Gastroesophageal sphincter (tissue), 4 donors: ENCODE data around the gene MUC5AC. TPM values are rescaled to one million over a fixed set of nuclear protein-coding genes. Genes with fewer than 3 reads are reported as not detected.
"Not testable (repeated sequence)": the region's sequence is repeated elsewhere in the genome, so short reads cannot be mapped to it uniquely, and the experiment has no call there.

Source experiments
- ATAC-seq: fragments of 150-250 bp; one replicate; pipeline ENCODE4 v1.9.1; 2016; ENCODE audit warnings: mild to moderate bottlenecking, moderate library complexity
- H3K27ac ChIP-seq, 4 donors: fragments of 200-600 bp; sonication (generic) in 3 of 4; 1 replicate in 3 of 4; 2 replicates in 1 of 4; pipeline ENCODE4 v1.5.1; 2016 to 2019
- H3K27me3 ChIP-seq: fragments of 200-600 bp; sonication (generic); one replicate; pipeline ENCODE4 v1.5.1; 2019
- H3K36me3 ChIP-seq, 2 donors: fragments of 200-600 bp; sonication (generic); one replicate each; pipeline ENCODE4 v1.5.1; 2019; ENCODE audit warnings: control low read depth in 1 of 2
- H3K4me1 ChIP-seq, 3 donors: fragments of 200-600 bp; sonication (generic); 1 replicate in 2 of 3; 2 replicates in 1 of 3; pipeline ENCODE4 v1.5.1; 2016 to 2019; ENCODE audit warnings: control low read depth in 2 of 3
- H3K4me3 ChIP-seq, 2 donors: fragments of 200-600 bp; sonication (generic); one replicate each; pipeline ENCODE4 v1.5.1; 2019; ENCODE audit warnings: mild to moderate bottlenecking in 1 of 2, moderate library complexity in 1 of 2
- H3K9me3 ChIP-seq, 3 donors: fragments of 200-600 bp; sonication (generic); one replicate each; pipeline ENCODE4 v1.5.1; 2017 to 2019; ENCODE audit warnings: control low read depth in 2 of 3
- EP300 ChIP-seq: sonication (generic); formaldehyde crosslinking; IDR thresholded peaks from one replicate; pipeline ENCODE4 v1.6.1; 2017; ENCODE audit warnings: antibody characterized with exemption, mild to moderate bottlenecking
- POLR2A ChIP-seq, 2 donors: fragments of 450-650 bp; IDR thresholded peaks; one replicate each; pipeline ENCODE4 v1.6.1; 2017; ENCODE audit warnings: antibody characterized with exemption in 2 of 2, mild to moderate bottlenecking in 2 of 2, moderate library complexity in 1 of 2
- POLR2AphosphoS5 ChIP-seq: sonication (generic); formaldehyde crosslinking; IDR thresholded peaks from one replicate; pipeline ENCODE4 v1.6.1; 2017; ENCODE audit warnings: antibody characterized with exemption
- WGBS, 2 donors: methylation state at CpG; one replicate each; pipeline ENCODE4 v1.1.5; 2018; ENCODE audit warnings: low coverage in 1 of 2; 5-methylcytosine and 5-hydroxymethylcytosine counted together
- total RNA-seq, 4 donors: library from RNA; depleted of rRNA; stranded (reverse); fragments of >200 nt; gene quantifications; one replicate each; pipeline ENCODE4 v1.1.0, GENCODE V29; 2016
- TF ChIP-seq, protein P1 (sequence below), 4 experiments: fragments of 200-600 bp in 2 of 4; fragments of 450-650 bp in 2 of 4; sonication (generic) in 1 of 4; IDR thresholded peaks; one replicate each; pipeline ENCODE4 v1.5.1; 2017 to 2019; ENCODE audit warnings: antibody characterized with exemption in 4 of 4, mild to moderate bottlenecking in 2 of 4, moderate library complexity in 2 of 4

The MUC5AC gene
- total RNA-seq, 4 donors from 2014 or later, result 0.02 to 0.31 TPM; not detected in 2

GRCh38 chr11:1211838-1212237 lies 54.1 kb downstream of the MUC5AC start:
- no peaks in the 10 kb centered on the region for H3K27me3 ChIP-seq
- no peak for ATAC-seq
- H3K27ac ChIP-seq, result no peak overlapping the region
- no peaks in the 10 kb centered on the region for H3K4me1 ChIP-seq
- H3K36me3 ChIP-seq, result no peaks in the 10 kb centered on the region
- TF ChIP-seq, protein P1, sequence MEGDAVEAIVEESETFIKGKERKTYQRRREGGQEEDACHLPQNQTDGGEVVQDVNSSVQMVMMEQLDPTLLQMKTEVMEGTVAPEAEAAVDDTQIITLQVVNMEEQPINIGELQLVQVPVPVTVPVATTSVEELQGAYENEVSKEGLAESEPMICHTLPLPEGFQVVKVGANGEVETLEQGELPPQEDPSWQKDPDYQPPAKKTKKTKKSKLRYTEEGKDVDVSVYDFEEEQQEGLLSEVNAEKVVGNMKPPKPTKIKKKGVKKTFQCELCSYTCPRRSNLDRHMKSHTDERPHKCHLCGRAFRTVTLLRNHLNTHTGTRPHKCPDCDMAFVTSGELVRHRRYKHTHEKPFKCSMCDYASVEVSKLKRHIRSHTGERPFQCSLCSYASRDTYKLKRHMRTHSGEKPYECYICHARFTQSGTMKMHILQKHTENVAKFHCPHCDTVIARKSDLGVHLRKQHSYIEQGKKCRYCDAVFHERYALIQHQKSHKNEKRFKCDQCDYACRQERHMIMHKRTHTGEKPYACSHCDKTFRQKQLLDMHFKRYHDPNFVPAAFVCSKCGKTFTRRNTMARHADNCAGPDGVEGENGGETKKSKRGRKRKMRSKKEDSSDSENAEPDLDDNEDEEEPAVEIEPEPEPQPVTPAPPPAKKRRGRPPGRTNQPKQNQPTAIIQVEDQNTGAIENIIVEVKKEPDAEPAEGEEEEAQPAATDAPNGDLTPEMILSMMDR (IDR thresholded peaks at IDR 0.05), result no peak
- TF ChIP-seq POLR2A (IDR thresholded peaks at IDR 0.05) (no peak), EP300 (no peak), POLR2AphosphoS5 (no peak)
- WGBS, 2 donors, result 62 to 77% methylated on average over 2 of the region's 2 CpGs
- no peak overlapping the region for H3K4me3 ChIP-seq
- H3K9me3 ChIP-seq, result peaks cover 0 to 44% (median 0%) of the 10 kb centered on the region in 3 donors

- H3K4me3 ChIP-seq, ATAC-seq, H3K4me1 ChIP-seq, H3K36me3 ChIP-seq, H3K27ac ChIP-seq: not testable (repeated sequence)
- 60 to 100% methylated on average over 1 to 2 of the region's 8 CpGs for WGBS, 2 donors
- Histone ChIP-seq H3K9me3 (peaks cover 0 to 32% (median 0%) of the 10 kb centered on the region in 3 donors), H3K27me3 (peaks cover 28% of the 10 kb centered on the region)
These were observed 58.1 kb downstream of the MUC5AC start for GRCh38 chr11:1215826-1216225.

DNA sequence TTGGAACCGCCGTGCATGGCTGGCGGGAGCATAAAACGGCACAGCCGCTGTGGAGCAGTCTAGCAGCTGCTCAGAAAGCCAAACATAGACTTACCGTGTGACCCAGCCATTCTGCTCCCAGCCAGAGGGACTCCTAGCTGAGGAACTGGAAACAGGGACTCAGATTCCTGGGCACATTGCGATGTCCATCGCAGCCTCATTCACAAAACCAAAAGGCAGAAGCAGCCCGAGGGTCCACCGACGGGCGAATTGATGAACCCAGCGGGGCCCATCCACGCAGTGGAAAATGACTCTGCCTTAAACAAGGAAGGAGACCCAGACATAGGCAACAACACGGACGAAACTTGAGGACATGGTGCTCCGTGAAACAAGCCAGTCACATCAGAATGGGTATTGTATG lies 59.4 kb downstream of the MUC5AC start:
- H3K4me3 ChIP-seq, result no peak overlapping the region
- H3K27ac ChIP-seq, result no peak overlapping the region
- WGBS, 2 donors, result 74 to 95% methylated on average over 3 to 15 of the region's 17 CpGs
- no peaks in the 10 kb centered on the region for H3K4me1 ChIP-seq
- H3K9me3 ChIP-seq, result peaks cover 0 to 19% (median 0%) of the 10 kb centered on the region in 3 donors
- no peak for TF ChIP-seq POLR2AphosphoS5
- no peak for TF ChIP-seq EP300
- TF ChIP-seq, protein P1 (IDR thresholded peaks at IDR 0.05), result no peak
- TF ChIP-seq POLR2A (IDR thresholded peaks at IDR 0.05), result no peak
- no peaks in the 10 kb centered on the region for H3K36me3 ChIP-seq
- H3K27me3 ChIP-seq, result peaks cover 41% of the 10 kb centered on the region
- no peak for ATAC-seq

DNA sequence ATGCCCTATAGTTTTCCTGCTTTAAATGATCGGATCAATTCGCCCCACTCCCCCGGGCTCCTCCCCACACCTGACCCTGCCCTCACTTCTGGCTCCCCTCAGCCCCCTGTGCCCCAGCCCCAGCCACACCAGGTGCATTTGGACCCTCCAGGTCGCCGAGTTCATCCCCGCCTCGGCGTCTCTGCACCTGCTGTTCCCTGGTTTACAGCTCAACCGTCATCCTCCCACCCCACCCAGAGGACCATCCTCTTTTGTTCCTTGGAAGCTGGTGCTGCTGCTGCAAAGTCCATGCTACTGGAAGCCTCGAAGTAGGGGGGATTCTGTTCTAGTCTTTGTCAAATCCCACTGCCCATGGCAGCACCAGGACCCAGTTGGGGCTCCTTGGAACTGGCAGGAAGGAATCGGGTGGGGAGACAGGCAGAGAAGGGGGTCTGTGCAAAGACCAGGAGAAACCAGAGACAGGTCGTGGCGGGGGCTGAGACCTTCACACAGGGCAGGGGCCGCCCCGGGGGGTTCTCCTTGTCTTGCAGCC lies 60.6 kb downstream of the MUC5AC start:
- TF ChIP-seq POLR2AphosphoS5 (no peak), EP300 (no peak), POLR2A (IDR thresholded peaks at IDR 0.05) (no peak)
- TF ChIP-seq, protein P1 (IDR thresholded peaks at IDR 0.05), result no peak
- ATAC-seq, result no peak
- Histone ChIP-seq H3K4me3 (no peak overlapping the region), H3K27me3 (peaks cover 53% of the 10 kb centered on the region), H3K9me3 (peaks cover 0 to 7% (median 0%) of the 10 kb centered on the region in 3 donors), H3K27ac (no peak overlapping the region), H3K4me1 (no peaks in the 10 kb centered on the region), H3K36me3 (no peaks in the 10 kb centered on the region)
- 61 to 72% methylated on average over 3 to 12 of the region's 15 CpGs for WGBS, 2 donors

- Histone ChIP-seq H3K36me3 (no peaks in the 10 kb centered on the region), H3K9me3 (peaks cover 0 to 5% (median 0%) of the 10 kb centered on the region in 3 donors), H3K4me3 (no peak overlapping the region), H3K4me1 (no peaks in the 10 kb centered on the region), H3K27ac (no peak overlapping the region), H3K27me3 (peaks cover 59% of the 10 kb centered on the region)
- ATAC-seq, result no peak
- 20% methylated on average over 1 of the region's 16 CpGs; no CpG with 5 or more reads in 1 of the 2 donors for WGBS, 2 donors
- TF ChIP-seq EP300, result no peak
- TF ChIP-seq, protein P1 (IDR thresholded peaks at IDR 0.05), result no peak
These were observed 61.2 kb downstream of the MUC5AC start for GRCh38 chr11:1218788-1219445.
